Right ventricle myocardium superior (tissue), 1 donor: ENCODE results near the gene FBXO10. TPM values are rescaled to one million over a fixed set of nuclear protein-coding genes. Genes with fewer than 3 reads are reported as not detected.
"Not testable (repeated sequence)": the region's sequence is repeated elsewhere in the genome, so short reads cannot be mapped to it uniquely, and the experiment has no call there.

Experiments used
- ATAC-seq: fragments of 200-7000 bp; cut with Tn5 transposase; one replicate; pipeline ENCODE4 v1.9.1; 2020; ENCODE audit warnings: mild to moderate bottlenecking; ENCODE audit not compliant: poor library complexity
- DNase-seq: peaks from one replicate; pipeline ENCODE4 v3.0.0-alpha.2; 2020
- intact Hi-C: fragments of 100-400 bp; cut with DNase I; formaldehyde crosslinking; loops from one replicate; pipeline ENCODE4 v1.11.2; 2022
- total RNA-seq: library from RNA; stranded (reverse); fragmentation: NEBNext Ultra II Directional; extraction: Animal tissue kit (Norgen Biotek cat#: 25700); gene quantifications from one replicate; pipeline ENCODE4 v1.2.1, GENCODE V29; 2021
- donor health status: DM: no; HTN: yes; CAD: no; lungs with severe emphysema.

Gene FBXO10
- total RNA-seq, 1 donor from 2014 or later = 6.2 TPM

- ATAC-seq (no peak), DNase-seq (no peak)
- intact Hi-C loops = no loop called here
Observed at GRCh38 chr9:37528652-37529471, 47.3 kb downstream of the FBXO10 start.

- DNase-seq (no peak), ATAC-seq (no peak)
- intact Hi-C loops = no loop called here
Observed at GRCh38 chr9:37523916-37524315, 52.3 kb downstream of the FBXO10 start.

GRCh38 chr9:37522971-37523370 lies 53.2 kb downstream of the FBXO10 start:
- ATAC-seq (no peak), DNase-seq (no peak)
- intact Hi-C loops = no loop called here

- intact Hi-C loops = no loop called here
- no peak for DNase-seq
- ATAC-seq = no peak
Observed at GRCh38 chr9:37521111-37521510, 55.1 kb downstream of the FBXO10 start.

GRCh38 chr9:37520641-37521040 lies 55.5 kb downstream of the FBXO10 start:
- ATAC-seq (no peak), DNase-seq (no peak)
- intact Hi-C loops = no loop called here

GRCh38 chr9:37517923-37518322 lies 58.3 kb downstream of the FBXO10 start:
- no peak for ATAC-seq
- intact Hi-C loops = no loop called here

GRCh38 chr9:37515620-37516258 lies 60.4 kb downstream of the FBXO10 start:
- intact Hi-C loops = no loop called here
- DNase-seq = no peak
- no peak for ATAC-seq

More at GRCh38 chr9:37517923-37518322, 58.3 kb downstream of the FBXO10 start:
- no peak for DNase-seq

GRCh38 chr9:37514999-37515398 lies 61.2 kb downstream of the FBXO10 start:
- no peak for ATAC-seq
- DNase-seq = no peak
- intact Hi-C loops = no loop called here

GRCh38 chr9:37514415-37514814 lies 61.8 kb downstream of the FBXO10 start:
- DNase-seq, intact Hi-C loops, ATAC-seq: not testable (repeated sequence)

- ATAC-seq = no peak
- intact Hi-C loops = no loop called here
- DNase-seq = no peak
Observed at GRCh38 chr9:37512437-37512836, 63.7 kb downstream of the FBXO10 start.

- intact Hi-C loops = no loop called here
- DNase-seq = no peak
- no peak for ATAC-seq
Observed at GRCh38 chr9:37511016-37512010, 64.9 kb downstream of the FBXO10 start.

- ATAC-seq, intact Hi-C loops, DNase-seq: not testable (repeated sequence)
Observed at GRCh38 chr9:37510053-37510452, 66.1 kb downstream of the FBXO10 start.

GRCh38 chr9:37509536-37509935 lies 66.6 kb downstream of the FBXO10 start:
- intact Hi-C loops = no loop called here
- ATAC-seq = no peak
- DNase-seq = no peak

- no peak for DNase-seq
- intact Hi-C loops = no loop called here
- no peak for ATAC-seq
Observed at GRCh38 chr9:37508834-37509206, 67.4 kb downstream of the FBXO10 start.

- ATAC-seq = no peak
- intact Hi-C loops = no loop called here
- DNase-seq = no peak
Observed at GRCh38 chr9:37508135-37508833, 67.9 kb downstream of the FBXO10 start.

GRCh38 chr9:37507566-37508134 lies 68.5 kb downstream of the FBXO10 start:
- no peak for ATAC-seq
- intact Hi-C loops = no loop called here
- DNase-seq = no peak

- ATAC-seq = no peak
- intact Hi-C loops = no loop called here
- DNase-seq = no peak
Observed at GRCh38 chr9:37504605-37505004, 71.6 kb downstream of the FBXO10 start.

GRCh38 chr9:37503736-37504135 lies 72.4 kb downstream of the FBXO10 start:
- ATAC-seq = peak; percentile 34
- DNase-seq = no peak
- intact Hi-C loops = no loop called here
